COLO829 (cell line): ENCODE data around the gene ZNF784.

Experiments used
- DNase-seq: peaks from one replicate; pipeline ENCODE4 v3.0.0; 2012; ENCODE audit warnings: low spot score

ZNF784 gene

GRCh38 chr19:55643003-55643886, 18.9 kb upstream of the ZNF784 start, which contains the start of gene ZNF581:
Gene ZNF581, plus strand, starts transcription at chr19:55643649. Its CDS starts 923 bp downstream, at chr19:55644572.
- DNase-seq, result peak; percentile 72

GRCh38 chr19:55642153-55643002, 18.0 kb upstream of the ZNF784 start:
- no peak for DNase-seq

GRCh38 chr19:55641426-55642152, 17.2 kb upstream of the ZNF784 start:
- DNase-seq, result no peak

- no peak for DNase-seq
Observed at GRCh38 chr19:55640577-55641425, 16.4 kb upstream of the ZNF784 start, which contains the start of gene ZNF580. Gene ZNF580, plus strand, starts transcription at chr19:55641002. Its CDS starts 1,507 bp downstream, at chr19:55642509.

GRCh38 chr19:55640043-55640576, 15.7 kb upstream of the ZNF784 start:
- peak; percentile 82 for DNase-seq

GRCh38 chr19:55638864-55639359, 14.5 kb upstream of the ZNF784 start:
- no peak for DNase-seq

- no peak for DNase-seq
Observed at GRCh38 chr19:55637534-55637933, 13.2 kb upstream of the ZNF784 start.

- no peak for DNase-seq
Observed at GRCh38 chr19:55636723-55637122, 12.4 kb upstream of the ZNF784 start.

- DNase-seq, result no peak
Observed at GRCh38 chr19:55635856-55636440, 11.6 kb upstream of the ZNF784 start.

GRCh38 chr19:55635334-55635717, 11.0 kb upstream of the ZNF784 start:
- DNase-seq, result no peak

- no peak for DNase-seq
Observed at GRCh38 chr19:55633861-55634260, 9.5 kb upstream of the ZNF784 start.

- DNase-seq, result no peak
Observed at GRCh38 chr19:55632463-55632834, 8.1 kb upstream of the ZNF784 start.

- DNase-seq, result no peak
Observed at GRCh38 chr19:55626350-55626749, 2.0 kb upstream of the ZNF784 start.

- no peak for DNase-seq
Observed at GRCh38 chr19:55625004-55625326, 599 bp upstream of the ZNF784 start.

GRCh38 chr19:55623561-55623960, 805 bp downstream of the ZNF784 start:
- no peak for DNase-seq

- DNase-seq, result no peak
Observed at GRCh38 chr19:55623130-55623529, 1.2 kb downstream of the ZNF784 start.

GRCh38 chr19:55622242-55622969, 2.0 kb downstream of the ZNF784 start:
- no peak for DNase-seq

- DNase-seq, result no peak
Observed at GRCh38 chr19:55621673-55622231, 2.6 kb downstream of the ZNF784 start.

GRCh38 chr19:55621205-55621672, 3.1 kb downstream of the ZNF784 start:
- DNase-seq, result no peak
